NT2/D1 (cell line): ENCODE results near the gene PDILT.
"Not testable (repeated sequence)": the region's sequence is repeated elsewhere in the genome, so short reads cannot be mapped to it uniquely, and the experiment has no call there.

Experiments
- SUZ12 ChIP-seq: IDR thresholded peaks from 2 replicates; pipeline ENCODE4 v1.6.1; 2011; ENCODE audit not compliant: insufficient read length, insufficient read depth; ENCODE audit errors: extremely low read depth
- YY1 ChIP-seq: IDR thresholded peaks from 2 replicates; pipeline ENCODE4 v1.6.1; 2011; ENCODE audit not compliant: insufficient read length, insufficient read depth
- ZNF274 ChIP-seq: IDR thresholded peaks from 2 replicates; pipeline ENCODE4 v1.6.1; 2011; ENCODE audit warnings: mild to moderate bottlenecking, low read depth, low read length

- not testable (repeated sequence) for TF ChIP-seq ZNF274, YY1, SUZ12
These were observed 25.0 kb upstream of the PDILT start for GRCh38 chr16:20429499-20429898.
